HG02840 (cell line): ENCODE measurements around the gene PDHB.
A peak's percentile ranks its signal among the peaks of the same experiment; 100 is the strongest.
"Not testable (repeated sequence)": the region's sequence is repeated elsewhere in the genome, so short reads cannot be mapped to it uniquely, and the experiment has no call there.

Experiments used
- ATAC-seq: cut with Tn5 transposase; IDR thresholded peaks from one replicate; pipeline ENCODE4 v1.9.1; 2021; ENCODE audit warnings: mild to moderate bottlenecking, moderate library complexity, moderate number of reproducible peaks; ENCODE audit not compliant: unreplicated experiment, low FRiP score

Gene PDHB

GRCh38 chr3:58440996-58441355 is 7.3 kb upstream of the PDHB start:
- not testable (repeated sequence) for ATAC-seq

- not testable (repeated sequence) for ATAC-seq
Measured at GRCh38 chr3:58437276-58437675, 3.6 kb upstream of the PDHB start.

GRCh38 chr3:58434990-58435389 is 1.4 kb upstream of the PDHB start:
- ATAC-seq: no peak

GRCh38 chr3:58434511-58434910 is 879 bp upstream of the PDHB start:
- ATAC-seq: no peak

- no peak for ATAC-seq
Measured at GRCh38 chr3:58434168-58434504, 504 bp upstream of the PDHB start.

- ATAC-seq: no peak
Measured at GRCh38 chr3:58432905-58433304, 727 bp downstream of the PDHB start.

GRCh38 chr3:58429657-58430056 is 4.0 kb downstream of the PDHB start:
- ATAC-seq: no peak

- no peak for ATAC-seq
Measured at GRCh38 chr3:58427661-58428361, 5.8 kb downstream of the PDHB start.

GRCh38 chr3:58425782-58426181 is 7.8 kb downstream of the PDHB start:
- ATAC-seq: no peak

GRCh38 chr3:58424613-58425012 is 9.0 kb downstream of the PDHB start:
- no peak for ATAC-seq

GRCh38 chr3:58422756-58423325 is 10.8 kb downstream of the PDHB start:
- no peak for ATAC-seq

- no peak for ATAC-seq
Measured at GRCh38 chr3:58421004-58421403, 12.6 kb downstream of the PDHB start.

GRCh38 chr3:58419780-58420507 is 13.7 kb downstream of the PDHB start:
- peak; percentile 68 for ATAC-seq

- no peak for ATAC-seq
Measured at GRCh38 chr3:58418227-58418626, 15.4 kb downstream of the PDHB start.

GRCh38 chr3:58417075-58417474 is 16.6 kb downstream of the PDHB start:
- ATAC-seq: no peak

GRCh38 chr3:58416191-58416590 is 17.4 kb downstream of the PDHB start:
- ATAC-seq: no peak

- ATAC-seq: no peak
Measured at GRCh38 chr3:58414538-58415197, 19.0 kb downstream of the PDHB start.

- ATAC-seq: no peak
Measured at GRCh38 chr3:58411851-58412830, 21.5 kb downstream of the PDHB start.

- ATAC-seq: no peak
Measured at GRCh38 chr3:58411036-58411435, 22.6 kb downstream of the PDHB start.

- ATAC-seq: no peak
Measured at GRCh38 chr3:58409663-58410062, 24.0 kb downstream of the PDHB start.
